Epithelial cell of prostate (primary cell): ENCODE results near the gene LPP.
"Not testable (repeated sequence)": the region's sequence is repeated elsewhere in the genome, so short reads cannot be mapped to it uniquely, and the experiment has no call there.

Source experiments
- DNase-seq: peaks from one replicate; pipeline ENCODE4 v3.0.0-alpha.2; 2011; ENCODE audit warnings: low read depth, low spot score
- H3K27ac ChIP-seq: fragments of 450-650 bp; 2 replicates; pipeline ENCODE4 v1.5.1; 2017; ENCODE audit warnings: mild to moderate bottlenecking

LPP gene

GRCh38 chr3:188692700-188693099 lies 538.7 kb downstream of the LPP start:
- DNase-seq: no peak
- no peak overlapping the region for H3K27ac ChIP-seq

GRCh38 chr3:188693435-188693834 lies 539.5 kb downstream of the LPP start:
- DNase-seq: no peak
- H3K27ac ChIP-seq: no peak overlapping the region

DNA sequence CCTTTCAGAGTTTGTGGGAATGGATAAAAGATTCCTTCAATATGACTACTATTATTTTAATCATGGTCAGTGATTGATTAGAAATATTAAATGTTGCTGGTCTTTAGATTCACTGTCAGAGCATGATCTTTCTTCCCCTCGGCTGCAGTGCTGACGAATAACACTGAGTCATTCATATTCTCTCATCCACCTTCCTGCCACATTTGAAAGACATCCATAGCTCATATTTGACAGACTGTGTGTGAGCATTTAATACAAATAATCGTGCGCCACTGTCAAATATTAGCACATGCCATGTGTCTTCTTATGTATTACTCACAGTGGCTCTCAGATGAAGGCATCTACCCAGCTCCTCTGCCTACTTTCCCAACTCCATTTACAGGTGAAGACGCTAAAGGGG lies 541.3 kb downstream of the LPP start:
- no peak overlapping the region for H3K27ac ChIP-seq
- no peak for DNase-seq

DNA sequence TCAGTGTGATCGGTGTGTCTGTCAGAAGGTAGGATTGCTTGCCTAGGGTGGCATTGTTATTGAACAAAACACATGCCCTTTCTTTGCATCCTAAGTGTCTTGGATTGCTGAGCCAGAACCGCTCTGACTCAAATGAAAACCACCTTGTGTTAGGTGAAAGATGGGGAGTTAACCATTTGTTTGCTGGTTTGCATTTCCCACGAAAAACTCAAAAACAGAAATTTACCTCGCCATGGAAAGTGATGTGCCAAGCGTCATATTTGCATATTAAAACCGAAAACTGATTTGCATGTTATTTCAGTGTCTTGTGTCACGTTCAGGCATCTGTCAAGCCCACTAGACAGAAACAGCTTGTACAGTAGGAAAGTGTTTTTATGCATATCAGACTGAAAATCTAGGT lies 543.2 kb downstream of the LPP start:
- DNase-seq: no peak
- no peak overlapping the region for H3K27ac ChIP-seq

DNA sequence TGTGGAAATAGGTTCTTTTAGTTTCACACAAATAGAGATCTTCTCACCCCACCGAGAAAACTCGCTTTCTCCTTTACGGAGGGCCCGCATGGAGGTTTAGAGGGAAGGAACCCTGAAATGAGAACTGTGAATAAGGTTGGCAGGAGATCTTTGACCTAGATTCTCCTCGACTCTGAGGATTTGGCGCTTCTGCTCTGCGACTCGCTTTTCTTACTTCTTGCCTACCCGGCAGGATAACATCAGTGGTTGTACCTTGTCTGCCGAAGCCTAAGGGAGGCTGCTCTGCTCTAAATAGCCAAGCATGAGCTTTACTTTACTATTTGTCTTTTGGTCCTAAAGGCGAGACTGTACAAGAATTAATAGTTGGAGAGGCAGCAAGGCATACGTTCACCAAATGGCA lies 544.5 kb downstream of the LPP start:
- no peak for DNase-seq

DNA sequence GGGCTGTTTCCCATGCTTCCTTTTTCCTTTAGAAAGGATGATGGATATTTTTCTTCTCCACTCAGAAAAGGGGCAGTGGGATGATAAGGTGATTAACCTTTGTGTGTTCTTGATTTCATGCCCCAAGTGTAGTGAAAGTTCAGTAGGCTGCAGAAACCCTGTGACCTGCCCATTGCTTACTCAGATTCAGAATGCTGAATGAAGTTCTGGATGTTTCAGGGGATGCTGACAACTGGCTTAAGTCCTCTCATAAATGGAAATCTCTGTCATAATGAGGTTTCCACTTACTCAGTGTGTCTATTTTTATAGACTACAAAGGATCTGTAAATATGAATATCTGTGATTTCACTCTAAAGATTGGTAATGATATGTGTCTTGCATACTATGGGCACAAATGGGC lies 546.5 kb downstream of the LPP start:
- no peak for DNase-seq

More for the DNA sequence above, 544.5 kb downstream of the LPP start:
- no peak overlapping the region for H3K27ac ChIP-seq

GRCh38 chr3:188700918-188701317 lies 547.0 kb downstream of the LPP start:
- no peak for DNase-seq
- no peak overlapping the region for H3K27ac ChIP-seq

More for the DNA sequence above, 546.5 kb downstream of the LPP start:
- no peak overlapping the region for H3K27ac ChIP-seq

DNA sequence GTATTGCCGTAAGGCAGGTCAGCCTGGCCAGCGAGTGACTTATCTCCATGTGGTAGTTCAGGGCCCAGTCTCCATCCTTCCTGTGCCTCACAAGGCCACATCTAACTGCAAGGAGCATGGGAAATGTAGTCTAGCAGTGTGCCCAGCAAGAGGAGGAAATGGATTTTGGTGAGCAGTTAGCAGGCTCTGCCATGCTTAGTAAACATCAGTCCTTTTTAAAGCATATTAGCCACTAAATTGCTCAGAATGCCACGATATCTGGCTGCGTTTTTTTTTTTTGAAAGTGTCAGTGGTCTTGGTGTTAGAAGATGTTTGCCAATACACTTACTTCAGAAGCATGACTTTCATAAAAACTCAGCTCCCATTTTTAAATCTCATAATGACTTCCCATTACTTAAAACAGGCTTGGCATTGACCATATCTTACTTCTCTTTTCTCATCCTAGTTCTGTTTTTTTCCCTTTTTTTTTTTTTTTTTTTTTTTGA lies 547.6 kb downstream of the LPP start:
- DNase-seq: no peak
- no peak overlapping the region for H3K27ac ChIP-seq

DNA sequence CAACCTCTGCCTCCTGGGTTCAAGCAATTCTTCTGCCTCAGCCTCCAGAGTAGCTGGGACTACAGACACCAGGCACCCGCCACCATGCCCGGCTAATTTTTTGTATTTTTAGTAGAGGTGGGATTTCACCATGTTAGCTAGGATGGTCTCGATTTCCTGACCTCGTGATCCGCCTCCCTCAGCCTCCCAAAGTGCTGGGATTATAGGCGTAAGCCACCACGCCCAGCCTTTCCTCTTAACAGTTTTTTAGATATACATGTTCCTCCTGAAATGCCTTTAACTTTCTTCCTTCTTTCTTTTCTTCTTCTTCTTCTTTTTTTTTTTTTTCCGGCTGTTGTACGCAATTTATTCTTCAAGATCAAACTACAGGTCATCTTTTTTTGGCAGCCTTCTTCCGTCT lies 548.1 kb downstream of the LPP start:
- not testable (repeated sequence) for DNase-seq, H3K27ac ChIP-seq

GRCh38 chr3:188706176-188706575 lies 552.2 kb downstream of the LPP start:
- no peak overlapping the region for H3K27ac ChIP-seq
- DNase-seq: no peak

DNA sequence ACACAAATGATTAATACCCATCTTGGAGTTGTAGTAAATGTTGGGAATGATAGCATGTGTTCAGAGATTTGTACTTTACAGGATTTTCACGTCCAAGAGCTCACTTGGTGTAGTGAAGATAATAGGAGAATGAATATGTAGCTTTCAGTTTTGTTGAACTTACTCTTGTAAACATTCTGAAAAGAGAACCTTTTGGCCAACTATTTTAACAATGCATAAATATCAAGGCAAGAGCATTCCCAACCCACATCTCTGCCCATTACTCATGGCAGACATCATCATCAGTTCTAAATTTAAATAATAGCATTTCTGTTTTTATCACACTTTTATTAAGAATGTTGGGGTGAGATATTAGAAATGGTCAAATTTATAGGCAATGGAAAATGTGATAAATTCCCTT lies 552.6 kb downstream of the LPP start:
- no peak for DNase-seq
- H3K27ac ChIP-seq: no peak overlapping the region

DNA sequence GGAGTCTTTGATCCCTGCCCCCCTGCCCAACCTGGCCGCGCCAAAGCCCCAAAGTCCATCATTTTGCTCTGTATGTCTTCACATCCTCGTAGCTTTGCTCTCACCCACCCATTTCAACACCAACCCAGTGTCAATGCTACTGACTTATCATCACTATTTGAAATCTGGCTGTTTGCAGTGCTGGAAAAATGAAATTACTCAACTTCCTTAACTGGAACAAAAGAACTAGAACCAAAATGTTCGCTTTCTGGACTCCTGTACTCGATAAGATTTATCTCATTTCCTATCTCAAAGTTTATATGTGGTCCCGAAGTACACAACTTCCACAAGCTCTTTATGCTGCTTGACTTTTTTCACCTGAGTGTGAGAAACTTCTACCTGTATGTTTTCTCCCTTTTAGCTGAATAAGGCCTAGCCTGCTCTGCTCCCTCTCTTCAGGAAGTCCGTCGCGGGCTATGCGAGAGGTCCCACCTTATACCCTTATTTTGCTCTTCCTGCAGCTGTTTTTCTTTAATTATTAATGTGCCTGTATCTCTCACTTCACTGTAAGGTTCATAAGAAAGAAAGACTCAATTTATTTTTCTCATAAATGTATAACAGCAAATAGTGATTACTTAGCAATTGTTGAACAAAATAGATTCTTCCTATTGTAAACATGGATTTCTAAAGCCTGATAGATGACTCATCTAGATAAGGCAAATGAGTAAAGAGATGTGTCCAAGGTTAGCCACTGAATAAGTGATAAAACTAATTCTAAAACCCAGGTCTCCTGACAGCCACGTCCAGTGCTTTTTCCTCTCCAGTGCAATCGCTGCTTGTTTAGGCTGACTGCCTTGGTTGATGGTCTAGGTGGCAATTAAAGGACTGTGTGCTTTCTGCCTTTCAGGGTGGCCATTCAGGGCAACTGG lies 553.7 kb downstream of the LPP start:
- no peak for DNase-seq
- H3K27ac ChIP-seq: no peak overlapping the region

- no peak for DNase-seq
- H3K27ac ChIP-seq: no peak overlapping the region
Measured at GRCh38 chr3:188711881-188712247, 557.9 kb downstream of the LPP start.

GRCh38 chr3:188712248-188712924 lies 558.4 kb downstream of the LPP start:
- DNase-seq: peak; percentile 27

GRCh38 chr3:188712991-188713390 lies 559.0 kb downstream of the LPP start:
- no peak overlapping the region for H3K27ac ChIP-seq
- DNase-seq: no peak

More at GRCh38 chr3:188712248-188712924, 558.4 kb downstream of the LPP start:
- no peak overlapping the region for H3K27ac ChIP-seq

DNA sequence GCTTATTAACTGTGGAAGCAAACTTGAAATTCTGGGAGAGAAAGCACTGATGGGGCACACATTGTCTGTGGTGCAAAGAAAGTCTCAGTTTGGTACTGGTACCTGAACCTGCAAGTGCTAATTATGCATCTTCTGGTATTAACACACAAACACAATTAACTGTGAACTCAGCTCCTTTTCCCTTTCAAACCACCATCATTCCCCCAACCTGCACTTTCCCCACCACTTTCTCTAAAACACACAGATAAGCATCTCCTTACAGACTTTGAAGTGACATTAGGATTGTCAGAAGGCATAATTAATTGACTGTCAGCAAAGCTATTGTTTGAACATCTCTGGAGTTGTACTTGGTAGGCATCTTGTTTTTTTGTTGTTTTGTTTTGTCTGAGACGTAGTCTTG lies 565.6 kb downstream of the LPP start:
- DNase-seq: no peak
- H3K27ac ChIP-seq: no peak overlapping the region

GRCh38 chr3:188720215-188720614 lies 566.3 kb downstream of the LPP start:
- DNase-seq: no peak
- H3K27ac ChIP-seq: no peak overlapping the region

- DNase-seq: no peak
- H3K27ac ChIP-seq: no peak overlapping the region
Measured at GRCh38 chr3:188720636-188721035, 566.7 kb downstream of the LPP start.

DNA sequence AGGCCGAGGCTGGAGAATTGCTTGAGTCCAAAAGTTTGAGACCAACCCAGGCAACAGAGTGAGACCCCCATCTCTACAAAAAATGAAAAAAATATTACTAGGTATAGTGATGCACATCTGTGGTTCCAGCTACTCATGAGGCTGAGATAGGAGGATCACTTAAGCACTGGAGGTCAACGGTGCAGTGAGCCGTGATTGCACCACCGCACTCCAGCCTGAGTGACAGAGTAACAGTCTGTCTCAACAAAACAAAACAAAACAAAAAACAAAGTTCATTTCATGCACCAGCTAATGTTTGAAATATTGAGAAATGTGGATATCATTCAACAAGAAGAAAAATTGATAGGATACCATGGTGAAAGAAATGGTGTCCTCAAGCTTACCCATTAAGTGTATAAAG lies 567.4 kb downstream of the LPP start:
- H3K27ac ChIP-seq: no peak overlapping the region
- DNase-seq: no peak

GRCh38 chr3:188721990-188722389 lies 568.0 kb downstream of the LPP start:
- H3K27ac ChIP-seq: no peak overlapping the region
- DNase-seq: no peak

DNA sequence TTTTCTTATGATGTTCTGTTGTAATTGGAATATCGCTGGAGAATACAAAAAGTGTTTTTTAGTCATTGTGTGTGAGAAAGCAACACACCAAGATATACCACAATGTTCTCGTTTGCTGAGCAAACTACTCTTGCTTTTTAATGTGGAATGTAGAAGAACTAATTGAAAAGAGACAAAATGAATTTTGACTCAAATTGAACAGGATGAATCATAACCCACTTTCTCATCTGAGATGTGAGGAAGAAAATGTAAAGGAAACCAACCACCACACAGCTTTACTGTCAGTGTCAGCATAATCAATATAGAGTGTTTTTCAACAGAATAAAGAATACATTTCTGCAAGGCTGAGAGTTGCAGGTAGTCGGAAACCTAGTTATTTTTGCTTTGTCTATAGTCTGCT lies 569.0 kb downstream of the LPP start:
- no peak overlapping the region for H3K27ac ChIP-seq
- no peak for DNase-seq
